ENCODE results near the gene PTPRN2. TPM values are rescaled to one million over a fixed set of nuclear protein-coding genes. Genes with fewer than 3 reads are reported as not detected.

PTPRN2 gene
- total RNA-seq, 1 experiment from 2014 or later = 0.11 TPM

GRCh38 chr7:158133057-158133456, 454.6 kb downstream of the PTPRN2 start:
- intact Hi-C loops (cut with micrococcal nuclease; ENCODE audit: unreplicated experiment) = no loop called here
- Histone ChIP-seq H3K4me1 (ENCODE audit: insufficient read depth, low read length, poor library complexity, severe bottlenecking) (no peaks in the 10 kb centered on the region), H3K4me3 (ENCODE audit: low read depth, low read length, poor library complexity, severe bottlenecking) (no peak overlapping the region), H3K9me3 (ENCODE audit: low read depth, low read length, poor library complexity, severe bottlenecking) (peaks cover 18% of the 10 kb centered on the region), H3K27ac (ENCODE audit: low read depth, low read length, poor library complexity, severe bottlenecking) (no peak overlapping the region), H3K27me3 (replicated peaks; ENCODE audit: insufficient read depth, low read depth, low read length, poor library complexity) (no peaks in the 10 kb centered on the region), H3K36me3 (ENCODE audit: insufficient read depth, low read length, poor library complexity, severe bottlenecking) (no peaks in the 10 kb centered on the region)
- DNase-seq (ENCODE audit: low spot score) = no peak
- no peak for TF ChIP-seq CTCF (conservative IDR thresholded peaks at IDR 0.05; ENCODE audit: low read depth, low read length)
- TF ChIP-seq EZH2 (IDR thresholded peaks at IDR 0.05; ENCODE audit: borderline replicate concordance, low read depth, low read length, poor library complexity, severe bottlenecking) = no peak
- ChIA-PET POLR2A (ENCODE audit: low non-redundant PET) (no interaction called here), CTCF (no interaction called here)
- BruUV-seq (replicated peaks) = no TSS peak

GRCh38 chr7:158130023-158130409, 457.6 kb downstream of the PTPRN2 start:
- H3K4me3 ChIP-seq (ENCODE audit: low read depth, low read length, poor library complexity, severe bottlenecking) = no peak overlapping the region
- H3K4me1 ChIP-seq (ENCODE audit: insufficient read depth, low read length, poor library complexity, severe bottlenecking) = no peaks in the 10 kb centered on the region
- H3K27me3 ChIP-seq (replicated peaks; ENCODE audit: insufficient read depth, low read depth, low read length, poor library complexity) = no peaks in the 10 kb centered on the region
- H3K9me3 ChIP-seq (ENCODE audit: low read depth, low read length, poor library complexity, severe bottlenecking) = peaks cover 26% of the 10 kb centered on the region
- POLR2A ChIA-PET (ENCODE audit: low non-redundant PET) = no interaction called here
- no peaks in the 10 kb centered on the region for H3K36me3 ChIP-seq (ENCODE audit: insufficient read depth, low read length, poor library complexity, severe bottlenecking)
- TF ChIP-seq CTCF (conservative IDR thresholded peaks at IDR 0.05; ENCODE audit: low read depth, low read length) = no peak
- no peak for TF ChIP-seq EZH2 (IDR thresholded peaks at IDR 0.05; ENCODE audit: borderline replicate concordance, low read depth, low read length, poor library complexity, severe bottlenecking)
- no peak overlapping the region for H3K27ac ChIP-seq (ENCODE audit: low read depth, low read length, poor library complexity, severe bottlenecking)
- BruUV-seq (replicated peaks) = no TSS peak
- DNase-seq (ENCODE audit: low spot score) = no peak
- CTCF ChIA-PET = no interaction called here
- intact Hi-C loops (cut with micrococcal nuclease; ENCODE audit: unreplicated experiment) = no loop called here

- no TSS peak for BruUV-seq (replicated peaks)
- ChIA-PET POLR2A (ENCODE audit: low non-redundant PET) (no interaction called here), CTCF (no interaction called here)
- H3K4me1 ChIP-seq (ENCODE audit: insufficient read depth, low read length, poor library complexity, severe bottlenecking) = no peaks in the 10 kb centered on the region
- TF ChIP-seq CTCF (conservative IDR thresholded peaks at IDR 0.05; ENCODE audit: low read depth, low read length) (no peak), EZH2 (IDR thresholded peaks at IDR 0.05; ENCODE audit: borderline replicate concordance, low read depth, low read length, poor library complexity, severe bottlenecking) (no peak)
- intact Hi-C loops (cut with micrococcal nuclease; ENCODE audit: unreplicated experiment) = no loop called here
- no peak overlapping the region for H3K27ac ChIP-seq (ENCODE audit: low read depth, low read length, poor library complexity, severe bottlenecking)
- peaks cover 26% of the 10 kb centered on the region for H3K9me3 ChIP-seq (ENCODE audit: low read depth, low read length, poor library complexity, severe bottlenecking)
- DNase-seq (ENCODE audit: low spot score) = no peak
- no peak overlapping the region for H3K4me3 ChIP-seq (ENCODE audit: low read depth, low read length, poor library complexity, severe bottlenecking)
- no peaks in the 10 kb centered on the region for H3K36me3 ChIP-seq (ENCODE audit: insufficient read depth, low read length, poor library complexity, severe bottlenecking)
- H3K27me3 ChIP-seq (replicated peaks; ENCODE audit: insufficient read depth, low read depth, low read length, poor library complexity) = no peaks in the 10 kb centered on the region
These were observed 458.3 kb downstream of the PTPRN2 start for GRCh38 chr7:158129037-158130022.

Measured in A673 (cell line).